GM23338 (cell line): ENCODE results near the gene RPL10. TPM values are rescaled to one million over a fixed set of nuclear protein-coding genes. Genes with fewer than 3 reads are reported as not detected.

Source experiments
- ATAC-seq: fragments of 200-7000 bp; cut with Tn5 transposase; 3 replicates; pipeline ENCODE4 v1.9.1; 2020
- DNase-seq: peaks from one replicate; pipeline ENCODE4 v3.0.0-alpha.2; 2015; ENCODE audit warnings: low spot score
- H2AFZ ChIP-seq: fragments of 200-600 bp; sonication (generic); 2 replicates; pipeline ENCODE4 v1.8.0; 2016; ENCODE audit warnings: antibody characterized with exemption, mild to moderate bottlenecking, moderate library complexity
- H3F3A ChIP-seq: fragments of 200-600 bp; sonication (generic); replicated peaks from 2 replicates; pipeline ENCODE4 v1.8.0; 2017; ENCODE audit warnings: antibody characterized with exemption, mixed run types, low read depth
- H3K27ac ChIP-seq: fragments of 200-600 bp; sonication (generic); 2 replicates; pipeline ENCODE4 v1.6.1; 2016; ENCODE audit warnings: low read depth
- H3K27me3 ChIP-seq: fragments of 200-600 bp; sonication (generic); 2 replicates; pipeline ENCODE4 v1.8.0; 2016; ENCODE audit warnings: mild to moderate bottlenecking, mixed run types, moderate library complexity; ENCODE audit not compliant: insufficient read depth
- H3K36me3 ChIP-seq: fragments of 200-600 bp; sonication (generic); 2 replicates; pipeline ENCODE4 v1.8.0; 2016; ENCODE audit warnings: mild to moderate bottlenecking; ENCODE audit not compliant: insufficient read depth
- H3K4me1 ChIP-seq: fragments of 200-600 bp; sonication (generic); 2 replicates; pipeline ENCODE4 v1.8.0; 2016; ENCODE audit warnings: mild to moderate bottlenecking, moderate library complexity; ENCODE audit not compliant: insufficient read depth
- H3K4me2 ChIP-seq: fragments of 200-600 bp; sonication (generic); 2 replicates; pipeline ENCODE4 v1.7.1; 2017; ENCODE audit warnings: mixed run types
- H3K4me3 ChIP-seq: fragments of 200-600 bp; sonication (generic); 2 replicates; pipeline ENCODE4 v1.6.1; 2016; ENCODE audit warnings: mixed run types
- H3K79me2 ChIP-seq: fragments of 200-600 bp; sonication (generic); replicated peaks from 2 replicates; pipeline ENCODE4 v1.8.0; 2017; ENCODE audit warnings: mild to moderate bottlenecking; ENCODE audit not compliant: insufficient read depth
- H3K9me2 ChIP-seq: fragments of 200-600 bp; sonication (generic); 2 replicates; pipeline ENCODE4 v1.8.0; 2017; ENCODE audit not compliant: insufficient read depth
- H4K20me1 ChIP-seq: fragments of 200-600 bp; sonication (generic); replicated peaks from 2 replicates; pipeline ENCODE4 v1.8.0; 2017; ENCODE audit warnings: mild to moderate bottlenecking; ENCODE audit not compliant: insufficient read depth
- H3K27ac Mint-ChIP-seq: 2 replicates; pipeline ENCODE4 v1.8.0; 2020; ENCODE audit warnings: inconsistent platforms, mild to moderate bottlenecking, moderate library complexity, mixed read lengths
- H3K27me3 Mint-ChIP-seq: 3 replicates; pipeline ENCODE4 v1.8.0; 2022; ENCODE audit warnings: low read depth, mild to moderate bottlenecking, moderate library complexity, mixed read lengths, inconsistent platforms; ENCODE audit not compliant: insufficient read depth, poor library complexity
- H3K36me3 Mint-ChIP-seq: 3 replicates; pipeline ENCODE4 v1.8.0; 2021; ENCODE audit warnings: low read depth, mild to moderate bottlenecking, inconsistent platforms, moderate library complexity, mixed read lengths
- H3K4me1 Mint-ChIP-seq: 3 replicates; pipeline ENCODE4 v1.8.0; 2020; ENCODE audit warnings: mild to moderate bottlenecking, inconsistent platforms, mixed read lengths
- H3K4me3 Mint-ChIP-seq: 3 replicates; pipeline ENCODE4 v1.8.0; 2021; ENCODE audit warnings: moderate library complexity, mild to moderate bottlenecking, inconsistent platforms, mixed read lengths
- H3K9me3 Mint-ChIP-seq: 3 replicates; pipeline ENCODE4 v1.8.0; 2020; ENCODE audit warnings: moderate library complexity, mild to moderate bottlenecking, inconsistent platforms, mixed read lengths
- CREB1 ChIP-seq: fragments of 250-450 bp; sonication (Bioruptor Pico); IDR thresholded peaks from 2 replicates; pipeline ENCODE4 v1.5.0; 2020; ENCODE audit warnings: low read depth, mild to moderate bottlenecking, moderate library complexity
- ETS1 ChIP-seq: IDR thresholded peaks from 2 replicates; pipeline ENCODE4 v1.6.1; 2016; ENCODE audit warnings: antibody characterized with exemption
- EZH2 ChIP-seq: fragments of 200-600 bp; sonication (generic); IDR thresholded peaks from one replicate; pipeline ENCODE4 v1.8.0; 2017; ENCODE audit warnings: antibody characterized with exemption, mild to moderate bottlenecking, low read depth; ENCODE audit not compliant: unreplicated experiment
- EZH2phosphoT487 ChIP-seq: fragments of 200-600 bp; sonication (generic); IDR thresholded peaks from one replicate; pipeline ENCODE4 v1.8.1; 2018; ENCODE audit warnings: antibody characterized with exemption; ENCODE audit not compliant: unreplicated experiment
- JUNB ChIP-seq: IDR thresholded peaks from one replicate; pipeline ENCODE4 v1.6.1; 2016; ENCODE audit warnings: antibody characterized with exemption; ENCODE audit not compliant: unreplicated experiment
- NANOG ChIP-seq: IDR thresholded peaks from 2 replicates; pipeline ENCODE4 v1.6.1; 2016; ENCODE audit warnings: antibody characterized with exemption, borderline replicate concordance
- ZNF114 ChIP-seq: fragments of 250-450 bp; sonication (Bioruptor Pico); IDR thresholded peaks from 2 replicates; pipeline ENCODE4 v1.5.0; 2020; ENCODE audit warnings: mild to moderate bottlenecking, moderate library complexity
- ZNF331 ChIP-seq: fragments of 250-450 bp; sonication (Bioruptor Pico); IDR thresholded peaks from 2 replicates; pipeline ENCODE4 v1.5.0; 2020; ENCODE audit warnings: low read depth, mild to moderate bottlenecking, moderate library complexity
- polyA plus RNA-seq: library from polyadenylated mRNA; unstranded; fragments of >200 nt; fragmentation: Nextera tagmentation; extraction: Ambion mirVana; gene quantifications from 2 replicates; pipeline ENCODE4 v1.2.1, GENCODE V29; 2016
- total RNA-seq: library from RNA; depleted of rRNA; stranded (reverse); fragments of >200 nt; shearing (Covaris generic); gene quantifications from 2 replicates; pipeline ENCODE4 v1.2.3, GENCODE V29; 2014
- TF ChIP-seq, protein P1 (sequence below), 2 experiments: fragments of 200-600 bp in 1 of 2; sonication (generic) in 1 of 2; conservative IDR thresholded peaks; 2 replicates each; pipeline versions ENCODE4 v1.5.1 to v1.6.1; 2016 to 2017; ENCODE audit warnings: antibody characterized with exemption in 2 of 2, low read depth in 2 of 2, mild to moderate bottlenecking in 2 of 2, moderate library complexity in 1 of 2

The RPL10 gene
- total and polyA plus RNA-seq, 2 experiments from 2014 or later: 1,696 to 4,929 TPM

- no peak for TF ChIP-seq EZH2
- TF ChIP-seq ZNF331 (CRISPR knock-in tag): no peak
- TF ChIP-seq ETS1: no peak
- no peak for TF ChIP-seq JUNB
- no peak for TF ChIP-seq NANOG
- TF ChIP-seq, protein P1, sequence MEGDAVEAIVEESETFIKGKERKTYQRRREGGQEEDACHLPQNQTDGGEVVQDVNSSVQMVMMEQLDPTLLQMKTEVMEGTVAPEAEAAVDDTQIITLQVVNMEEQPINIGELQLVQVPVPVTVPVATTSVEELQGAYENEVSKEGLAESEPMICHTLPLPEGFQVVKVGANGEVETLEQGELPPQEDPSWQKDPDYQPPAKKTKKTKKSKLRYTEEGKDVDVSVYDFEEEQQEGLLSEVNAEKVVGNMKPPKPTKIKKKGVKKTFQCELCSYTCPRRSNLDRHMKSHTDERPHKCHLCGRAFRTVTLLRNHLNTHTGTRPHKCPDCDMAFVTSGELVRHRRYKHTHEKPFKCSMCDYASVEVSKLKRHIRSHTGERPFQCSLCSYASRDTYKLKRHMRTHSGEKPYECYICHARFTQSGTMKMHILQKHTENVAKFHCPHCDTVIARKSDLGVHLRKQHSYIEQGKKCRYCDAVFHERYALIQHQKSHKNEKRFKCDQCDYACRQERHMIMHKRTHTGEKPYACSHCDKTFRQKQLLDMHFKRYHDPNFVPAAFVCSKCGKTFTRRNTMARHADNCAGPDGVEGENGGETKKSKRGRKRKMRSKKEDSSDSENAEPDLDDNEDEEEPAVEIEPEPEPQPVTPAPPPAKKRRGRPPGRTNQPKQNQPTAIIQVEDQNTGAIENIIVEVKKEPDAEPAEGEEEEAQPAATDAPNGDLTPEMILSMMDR (conservative IDR thresholded peaks at IDR 0.05; ENCODE audit: low read depth in 2 of 2): no peak
- no peak for TF ChIP-seq CREB1 (CRISPR knock-in tag)
- H3K36me3 ChIP-seq: no peaks in the 10 kb centered on the region
- Mint-ChIP-seq H3K27me3 (peaks cover 2% of the 10 kb centered on the region), H3K4me1 (no peaks in the 10 kb centered on the region), H3K36me3 (peaks cover 12% of the 10 kb centered on the region), H3K9me3 (no peaks in the 10 kb centered on the region), H3K27ac (no peak overlapping the region), H3K4me3 (no peak overlapping the region)
- H3K4me3 ChIP-seq: no peak overlapping the region
- DNase-seq (no peak), ATAC-seq (no peak)
- no peaks in the 10 kb centered on the region for H3K79me2 ChIP-seq
- no peaks in the 10 kb centered on the region for H3F3A ChIP-seq
- H2AFZ ChIP-seq: no peak overlapping the region
- H3K9me2 ChIP-seq: no peaks in the 10 kb centered on the region
- no peaks in the 10 kb centered on the region for H3K4me1 ChIP-seq
- no peak overlapping the region for H3K4me2 ChIP-seq
- no peaks in the 10 kb centered on the region for H3K27me3 ChIP-seq
- H4K20me1 ChIP-seq: no peaks in the 10 kb centered on the region
- no peak overlapping the region for H3K27ac ChIP-seq
These were observed 21.0 kb downstream of the RPL10 start for GRCh38 chrX:154419189-154419588.

- Mint-ChIP-seq H3K4me1 (no peaks in the 10 kb centered on the region), H3K4me3 (no peak overlapping the region), H3K27ac (no peak overlapping the region), H3K9me3 (no peaks in the 10 kb centered on the region), H3K27me3 (peaks cover 2% of the 10 kb centered on the region), H3K36me3 (peaks cover 12% of the 10 kb centered on the region)
- ATAC-seq: no peak
- Histone ChIP-seq H4K20me1 (no peaks in the 10 kb centered on the region), H3K27ac (no peak overlapping the region), H3K27me3 (no peaks in the 10 kb centered on the region), H3K79me2 (no peaks in the 10 kb centered on the region), H2AFZ (no peak overlapping the region), H3K4me2 (no peak overlapping the region), H3F3A (no peaks in the 10 kb centered on the region), H3K4me3 (no peak overlapping the region), H3K9me2 (no peaks in the 10 kb centered on the region), H3K36me3 (no peaks in the 10 kb centered on the region), H3K4me1 (no peaks in the 10 kb centered on the region)
- no peak for DNase-seq
- TF ChIP-seq ZNF331 (CRISPR knock-in tag) (no peak), ETS1 (no peak), EZH2phosphoT487 (no peak), ZNF114 (CRISPR knock-in tag) (no peak)
These were observed 21.7 kb downstream of the RPL10 start for GRCh38 chrX:154419688-154420401.
